Measurements from ENCODE around the gene TMEM132C. TPM values are rescaled to one million over a fixed set of nuclear protein-coding genes. Genes with fewer than 3 reads are reported as not detected.

The TMEM132C gene
- total RNA-seq, 1 donor from 2014 or later, result 6.7 TPM

- DNase-seq (ENCODE audit: low spot score), result no peak
Observed at GRCh38 chr12:128415036-128415560, 148.1 kb downstream of the TMEM132C start.

GRCh38 chr12:128418944-128419343 is 152.0 kb downstream of the TMEM132C start:
- no peak for DNase-seq (ENCODE audit: low spot score)

GRCh38 chr12:128420163-128420562 is 153.2 kb downstream of the TMEM132C start:
- DNase-seq (ENCODE audit: low spot score), result no peak

- DNase-seq (ENCODE audit: low spot score), result no peak
Observed at GRCh38 chr12:128421375-128421774, 154.4 kb downstream of the TMEM132C start.

GRCh38 chr12:128423205-128423604 is 156.2 kb downstream of the TMEM132C start:
- DNase-seq (ENCODE audit: low spot score), result no peak

GRCh38 chr12:128424931-128425431 is 158.0 kb downstream of the TMEM132C start:
- DNase-seq (ENCODE audit: low spot score), result no peak

GRCh38 chr12:128425666-128426331 is 158.8 kb downstream of the TMEM132C start:
- no peak for DNase-seq (ENCODE audit: low spot score)

GRCh38 chr12:128426511-128426910 is 159.5 kb downstream of the TMEM132C start:
- DNase-seq (ENCODE audit: low spot score), result no peak

- DNase-seq (ENCODE audit: low spot score), result no peak
Observed at GRCh38 chr12:128439796-128440195, 172.8 kb downstream of the TMEM132C start.

GRCh38 chr12:128442096-128442495 is 175.1 kb downstream of the TMEM132C start:
- no peak for DNase-seq (ENCODE audit: low spot score)

GRCh38 chr12:128444598-128444997 is 177.6 kb downstream of the TMEM132C start:
- no peak for DNase-seq (ENCODE audit: low spot score)

GRCh38 chr12:128445415-128446127 is 178.6 kb downstream of the TMEM132C start:
- no peak for DNase-seq (ENCODE audit: low spot score)

GRCh38 chr12:128449146-128449894 is 182.3 kb downstream of the TMEM132C start:
- no peak for DNase-seq (ENCODE audit: low spot score)

GRCh38 chr12:128450810-128451209 is 183.8 kb downstream of the TMEM132C start:
- no peak for DNase-seq (ENCODE audit: low spot score)

- no peak for DNase-seq (ENCODE audit: low spot score)
Observed at GRCh38 chr12:128455851-128456250, 188.9 kb downstream of the TMEM132C start.

- DNase-seq (ENCODE audit: low spot score), result no peak
Observed at GRCh38 chr12:128456922-128457321, 190.0 kb downstream of the TMEM132C start.

GRCh38 chr12:128458301-128458974 is 191.5 kb downstream of the TMEM132C start:
- DNase-seq (ENCODE audit: low spot score), result no peak

GRCh38 chr12:128459067-128459466 is 192.1 kb downstream of the TMEM132C start:
- DNase-seq (ENCODE audit: low spot score), result no peak

GRCh38 chr12:128463881-128464280 is 196.9 kb downstream of the TMEM132C start:
- DNase-seq (ENCODE audit: low spot score), result no peak

GRCh38 chr12:128467882-128468281 is 200.9 kb downstream of the TMEM132C start:
- DNase-seq (ENCODE audit: low spot score), result no peak

- no peak for DNase-seq (ENCODE audit: low spot score)
Observed at GRCh38 chr12:128468926-128469325, 202.0 kb downstream of the TMEM132C start.

- DNase-seq (ENCODE audit: low spot score), result no peak
Observed at GRCh38 chr12:128471491-128471890, 204.5 kb downstream of the TMEM132C start.

All from mucosa of gallbladder (tissue), 1 donor.